ENCODE data around the gene PYGM.
"Not testable (repeated sequence)": the region's sequence is repeated elsewhere in the genome, so short reads cannot be mapped to it uniquely, and the experiment has no call there.

PYGM gene

GRCh38 chr11:64714666-64715065 lies 45.1 kb downstream of the PYGM start:
- DNase-seq: no peak

DNA sequence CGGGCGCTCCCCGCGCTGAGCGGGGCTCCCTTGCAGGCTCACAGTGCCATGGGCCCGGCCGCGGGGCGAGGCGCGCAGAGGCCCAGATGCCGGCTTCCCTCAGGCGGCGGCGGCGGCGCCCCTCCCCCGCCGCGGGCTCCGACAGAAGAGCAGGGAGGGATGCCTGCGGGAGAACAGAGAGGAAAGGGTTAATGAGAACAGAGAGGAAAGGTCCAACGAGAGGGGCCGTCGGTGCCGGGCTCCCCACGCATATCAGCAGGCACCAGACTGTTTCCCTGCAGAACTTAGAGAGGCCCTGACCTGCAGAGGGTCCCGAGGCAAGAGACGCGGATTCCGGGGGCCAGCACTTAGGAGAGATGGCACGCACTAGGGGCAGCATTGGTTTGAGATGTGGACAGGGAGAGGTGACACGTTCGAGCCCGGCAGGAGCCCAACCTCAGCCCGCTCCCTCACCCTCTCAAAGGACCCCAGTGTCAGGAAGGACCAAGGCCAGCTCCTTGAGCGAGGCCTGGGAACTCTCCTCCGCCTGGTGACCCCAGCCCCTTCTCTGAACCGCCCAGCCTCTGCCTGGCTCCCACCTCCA lies 45.9 kb downstream of the PYGM start:
- no peak for DNase-seq

DNA sequence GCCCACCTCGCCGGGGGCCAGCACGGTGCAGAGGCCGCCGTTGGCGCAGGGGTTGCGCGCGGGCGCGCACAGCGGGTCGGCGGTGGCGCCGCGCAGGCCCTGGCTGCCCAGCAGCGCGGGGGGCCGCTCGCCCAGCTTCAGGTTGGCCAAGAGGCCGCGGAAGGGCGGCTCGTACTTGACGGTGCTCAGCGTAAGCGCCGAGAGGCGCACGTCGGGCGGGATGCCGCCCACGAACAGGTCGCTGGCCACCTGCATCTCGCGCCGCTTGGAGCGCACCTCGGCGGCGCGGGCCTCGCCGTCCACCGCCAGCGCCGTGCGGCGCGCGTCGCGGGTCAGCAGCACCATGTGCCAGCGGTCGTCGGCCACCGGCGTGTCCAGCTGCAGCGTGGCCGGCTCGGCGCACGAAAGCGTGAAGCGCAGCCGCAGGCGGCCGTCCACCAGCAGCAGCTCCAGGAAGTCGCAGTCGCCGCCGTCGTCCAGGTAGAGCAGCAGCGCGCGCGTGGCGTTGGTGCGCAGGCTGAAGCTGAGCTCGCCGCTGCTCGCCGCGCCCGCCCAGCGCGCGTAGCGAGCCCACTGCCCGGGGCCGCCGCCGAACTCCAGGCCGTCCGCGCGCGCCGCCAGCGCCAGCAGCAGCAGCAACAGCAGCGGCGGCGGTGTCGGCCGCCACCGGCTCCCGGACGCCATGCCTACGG lies 46.6 kb downstream of the PYGM start:
- no peak for DNase-seq

DNA sequence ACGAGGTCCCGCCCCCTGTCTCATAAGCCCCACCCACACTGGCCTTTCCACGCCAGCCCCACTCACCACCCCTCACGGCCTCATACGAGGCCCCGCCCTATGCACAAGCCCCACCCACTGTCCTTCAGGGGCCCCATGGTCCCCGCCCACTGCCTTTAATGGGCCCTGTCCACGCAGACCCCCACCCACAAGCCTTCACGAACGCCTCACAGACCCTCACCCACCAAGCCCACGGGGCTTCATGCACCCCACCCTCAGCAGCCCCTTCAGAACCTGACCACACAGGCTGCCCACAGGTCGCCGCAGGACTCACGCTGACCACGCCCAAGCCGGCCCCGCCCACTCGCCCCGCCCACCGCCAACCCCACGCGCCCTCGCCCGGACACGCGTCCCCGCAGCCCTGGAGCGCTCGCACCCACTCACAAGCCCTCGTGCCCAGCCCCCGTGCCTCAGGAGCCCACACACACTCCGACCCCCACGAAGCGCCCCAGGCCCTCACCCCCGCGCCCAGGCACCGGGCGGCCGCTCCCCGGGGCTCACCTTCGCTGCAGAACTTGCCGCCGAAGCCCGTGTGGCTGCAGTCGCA lies 47.3 kb downstream of the PYGM start:
- DNase-seq: no peak

DNA sequence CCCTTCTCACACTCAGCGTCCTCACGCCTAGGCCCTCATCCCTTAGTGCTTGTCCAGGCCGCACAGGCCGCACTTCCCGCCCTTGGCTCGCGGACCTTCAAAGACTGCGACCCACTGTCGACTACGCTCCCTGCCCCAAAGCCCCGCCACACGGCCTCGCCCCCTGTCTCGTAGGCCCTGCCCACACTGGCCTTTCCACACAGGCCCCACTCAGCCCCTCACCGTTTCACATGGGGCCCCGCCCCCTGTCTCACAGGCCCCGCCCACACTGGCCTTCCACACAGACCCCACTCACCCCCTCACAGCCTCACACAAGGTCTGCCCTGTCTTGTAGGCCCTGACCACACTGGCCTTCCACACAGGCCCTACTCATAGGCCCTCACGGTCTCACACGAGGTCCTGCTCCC lies 47.8 kb downstream of the PYGM start:
- no peak for DNase-seq

- no peak for DNase-seq
Measured at GRCh38 chr11:64711138-64711955, 48.4 kb downstream of the PYGM start.

DNA sequence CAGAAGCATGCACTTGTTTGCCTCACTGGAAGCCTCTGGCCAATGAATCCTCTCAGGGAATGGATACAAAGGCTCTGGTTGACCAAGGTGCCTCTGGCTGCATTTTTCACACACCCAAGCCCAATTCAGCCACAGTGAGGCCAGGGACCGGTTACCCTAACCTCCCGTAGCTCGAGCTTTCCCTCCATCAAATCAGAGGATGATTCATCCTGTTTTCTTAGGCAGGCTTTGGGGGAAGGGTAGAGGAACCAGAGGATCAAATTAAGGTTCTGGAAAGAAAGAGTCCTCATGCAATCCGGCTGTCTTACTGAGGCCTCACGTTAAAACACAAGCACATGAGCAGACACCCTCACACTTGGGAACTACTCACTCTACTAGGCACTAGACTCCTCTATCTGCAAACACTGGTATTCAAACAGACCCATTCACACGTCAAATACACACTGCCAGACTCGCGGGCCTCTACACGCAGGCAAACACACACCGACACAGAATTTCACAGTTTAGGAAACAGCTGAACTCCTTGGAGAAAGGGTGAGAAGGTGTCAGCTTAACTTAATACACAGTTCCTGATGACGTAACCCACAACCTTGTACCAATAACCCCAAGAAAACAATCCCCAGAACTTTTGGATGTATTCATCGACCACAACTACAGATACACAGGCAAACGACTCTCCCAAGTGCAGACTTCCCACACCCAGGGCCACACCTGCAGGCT lies 49.2 kb downstream of the PYGM start:
- DNase-seq: no peak

DNA sequence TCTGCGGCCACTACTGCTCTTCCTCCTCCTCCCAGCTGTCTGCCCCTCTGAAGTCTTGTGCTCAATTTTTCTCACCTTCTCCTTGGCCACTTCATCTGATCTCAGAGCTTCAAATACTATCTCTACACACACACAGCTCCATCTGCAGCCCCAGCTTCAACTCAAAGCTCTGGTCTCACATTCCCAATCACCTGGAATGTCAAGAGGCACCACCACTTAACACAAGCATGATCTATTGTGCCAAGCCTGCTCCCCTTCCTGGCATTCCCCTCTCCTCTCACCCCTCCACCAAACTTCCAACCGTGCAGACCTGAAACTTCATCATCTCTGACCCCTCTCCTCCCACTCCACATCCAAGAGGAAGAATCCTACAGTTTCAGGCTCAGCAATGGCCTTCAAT lies 54.3 kb downstream of the PYGM start:
- DNase-seq: no peak

GRCh38 chr11:64703048-64703447 lies 56.7 kb downstream of the PYGM start:
- no peak for DNase-seq

- not testable (repeated sequence) for DNase-seq
Measured at GRCh38 chr11:64701956-64702355, 57.8 kb downstream of the PYGM start.

DNA sequence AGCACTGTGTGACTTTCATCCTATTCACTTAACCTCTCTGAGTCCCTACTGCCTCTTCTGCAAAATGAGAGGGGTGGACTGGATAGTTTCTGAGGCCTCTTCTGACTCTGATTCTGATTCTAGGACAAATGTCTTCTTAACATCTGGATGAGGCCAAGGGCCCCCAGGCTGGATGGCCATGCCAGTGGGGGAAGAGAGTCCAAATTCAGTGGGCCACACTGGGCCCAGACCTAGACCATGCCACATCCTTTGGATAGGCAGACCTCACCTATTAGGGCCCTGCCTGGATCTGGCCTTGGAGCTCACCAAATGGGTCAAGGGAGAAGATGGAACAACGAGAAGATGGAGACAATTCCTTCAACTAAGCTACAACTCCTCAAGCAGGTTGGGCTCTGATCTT lies 61.3 kb downstream of the PYGM start:
- no peak for DNase-seq

DNA sequence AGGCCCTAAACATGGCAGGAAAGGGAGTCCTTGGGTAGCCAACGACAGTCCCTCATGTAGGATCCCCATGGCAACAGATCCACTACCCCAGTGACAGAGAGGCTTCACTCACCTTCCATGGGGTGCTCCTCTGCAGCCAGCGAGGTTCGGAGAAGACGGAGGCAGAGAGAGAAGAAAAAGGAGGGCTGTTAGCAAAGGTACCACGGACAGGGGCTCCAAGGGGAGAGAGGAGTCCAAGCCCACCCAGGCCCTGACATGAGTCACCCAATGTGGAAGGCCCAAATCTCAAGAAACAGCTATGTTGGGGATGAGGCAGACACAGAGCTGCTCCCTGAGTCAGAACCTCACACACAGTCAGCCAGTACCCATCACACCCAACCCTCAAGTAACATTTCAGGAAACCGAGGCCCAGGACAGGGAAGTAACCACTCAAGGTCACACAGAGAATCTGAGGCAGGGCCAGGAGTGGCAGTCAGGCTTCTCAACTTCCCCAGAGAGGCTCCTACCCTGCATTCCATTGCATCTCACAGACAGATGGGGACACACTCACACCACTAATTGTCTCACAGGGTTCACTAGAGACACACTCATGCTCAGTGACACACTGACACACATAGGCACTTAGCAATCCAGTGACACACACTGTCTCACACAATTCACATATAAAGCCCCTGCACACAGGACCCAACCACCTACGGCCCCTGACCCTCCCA lies 62.0 kb downstream of the PYGM start:
- DNase-seq: no peak
